Measurements from ENCODE around the gene TENM4. TPM values are rescaled to one million over a fixed set of nuclear protein-coding genes. Genes with fewer than 3 reads are reported as not detected.

TENM4 gene
- total and polyA plus RNA-seq, 2 of the 13 experiments (the other 11 are each of a cell fraction or from before 2014, with no cell fraction given): not detected

DNA sequence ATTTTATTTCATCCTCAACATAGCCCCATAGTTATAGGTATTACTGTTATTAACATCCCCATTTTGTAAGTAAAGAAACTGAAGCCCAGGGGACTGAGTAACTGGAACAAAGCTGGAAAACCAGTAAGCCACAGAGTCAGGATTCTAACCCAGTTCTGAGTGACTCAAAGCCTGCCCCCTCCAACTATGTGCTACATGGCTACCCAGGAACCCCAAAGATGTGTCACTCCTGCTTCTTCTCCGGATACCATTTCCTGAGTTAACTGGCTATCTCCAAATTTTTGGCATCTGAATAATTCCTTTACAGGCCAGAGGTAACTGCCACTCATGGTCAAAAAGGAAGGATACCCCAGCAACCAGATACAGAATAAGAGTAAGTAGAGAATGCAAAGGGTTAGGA lies 43.6 kb downstream of the TENM4 start:
- WGBS (ENCODE audit: low lambda C conversion rate): 0% methylated on average over 1 of the region's 1 CpG
- CTCF ChIA-PET (ENCODE audit: low intra/inter-chr PET ratio, low total read pairs): no interaction called here
- ATAC-seq (no peak), FAIRE-seq (no peak), DNase-seq (ENCODE audit: low spot score) (no peak)
- no peaks in the 10 kb centered on the region for H3K27me3 ChIP-seq (ENCODE audit: control insufficient read depth in 1 of 2, insufficient read depth in 2 of 2, low read length in 2 of 2)
- POLR2A ChIA-PET: no interaction called here
- no peaks in the 10 kb centered on the region for H3K36me3 ChIP-seq (replicated peaks in 1 of 2; ENCODE audit: control insufficient read depth in 1 of 2, insufficient read depth in 2 of 2, low read length in 2 of 2)
- intact Hi-C loops (cut with micrococcal nuclease; ENCODE audit: unreplicated experiment): no loop called here
- H3K4me2 ChIP-seq (ENCODE audit: low read depth, low read length): no peak overlapping the region
- BruUV-seq (replicated peaks): no TSS peak
- H2AFZ ChIP-seq (ENCODE audit: low read length): no peak overlapping the region
- no peak overlapping the region for H3K27ac ChIP-seq (ENCODE audit: extremely low read length, insufficient read depth, low read length)
- H3K4me1 ChIP-seq (ENCODE audit: insufficient read depth, low read length): no peaks in the 10 kb centered on the region
- H3K9me3 ChIP-seq (ENCODE audit: low read length): no peaks in the 10 kb centered on the region
- TF ChIP-seq ZFAT (CRISPR knock-in tag; conservative IDR thresholded peaks at IDR 0.05): no peak
- no peak for TF ChIP-seq ZNF614 (CRISPR knock-in tag; IDR thresholded peaks at IDR 0.05; ENCODE audit: borderline replicate concordance)
- no peak for TF ChIP-seq HNF4A (CRISPR knock-in tag; IDR thresholded peaks at IDR 0.05)
- no peaks in the 10 kb centered on the region for H3K79me2 ChIP-seq (ENCODE audit: insufficient read depth, low read length)
- no peak overlapping the region for H3K9ac ChIP-seq (ENCODE audit: insufficient read depth, low read depth, low read length)
- in situ Hi-C loops (cut with HindIII; ENCODE audit: extremely low pct_ligation_motif_present, low pct_unique_long_range_greater_than_20kb): no loop called here
- H3K4me3 ChIP-seq (replicated peaks in 1 of 3; ENCODE audit: insufficient read depth in 1 of 3, low read depth in 2 of 3, low read length in 3 of 3): no peak overlapping the region
- H4K20me1 ChIP-seq (ENCODE audit: insufficient read depth, low read length): no peaks in the 10 kb centered on the region

DNA sequence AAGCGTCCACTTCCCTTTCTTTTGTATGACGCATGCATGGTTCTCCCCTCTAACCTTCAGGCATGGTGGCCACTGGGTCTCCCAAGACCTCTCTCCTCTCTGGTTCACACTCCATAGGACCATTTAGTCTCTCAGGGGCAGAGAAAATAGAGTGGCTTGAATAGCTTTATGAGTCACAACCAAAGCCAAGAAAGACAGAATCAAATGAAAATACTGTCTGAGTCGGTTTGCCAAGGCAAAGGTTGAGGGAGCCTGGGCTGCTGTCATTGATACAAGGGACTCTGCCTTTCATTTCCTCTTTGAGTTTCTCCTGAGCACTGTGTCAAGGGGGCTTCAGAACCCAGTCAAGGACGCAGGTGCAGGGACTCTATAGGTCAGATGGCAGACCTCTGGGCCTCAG lies 44.2 kb downstream of the TENM4 start:
- H3K9ac ChIP-seq (ENCODE audit: insufficient read depth, low read depth, low read length): no peak overlapping the region
- H3K36me3 ChIP-seq (replicated peaks in 1 of 2; ENCODE audit: control insufficient read depth in 1 of 2, insufficient read depth in 2 of 2, low read length in 2 of 2): no peaks in the 10 kb centered on the region
- no peak overlapping the region for H3K4me3 ChIP-seq (replicated peaks in 1 of 3; ENCODE audit: insufficient read depth in 1 of 3, low read depth in 2 of 3, low read length in 3 of 3)
- H3K4me2 ChIP-seq (ENCODE audit: low read depth, low read length): no peak overlapping the region
- ChIA-PET CTCF (ENCODE audit: low intra/inter-chr PET ratio, low total read pairs) (no interaction called here), POLR2A (no interaction called here)
- H3K27ac ChIP-seq (ENCODE audit: extremely low read length, insufficient read depth, low read length): no peak overlapping the region
- no peak for DNase-seq (ENCODE audit: low spot score)
- H4K20me1 ChIP-seq (ENCODE audit: insufficient read depth, low read length): no peaks in the 10 kb centered on the region
- WGBS (ENCODE audit: low lambda C conversion rate): 38% methylated on average over 4 of the region's 4 CpGs
- intact Hi-C loops (cut with micrococcal nuclease; ENCODE audit: unreplicated experiment) (no loop called here), in situ Hi-C loops (cut with HindIII; ENCODE audit: extremely low pct_ligation_motif_present, low pct_unique_long_range_greater_than_20kb) (no loop called here)
- BruUV-seq (replicated peaks): no TSS peak
- H3K27me3 ChIP-seq (ENCODE audit: control insufficient read depth in 1 of 2, insufficient read depth in 2 of 2, low read length in 2 of 2): no peaks in the 10 kb centered on the region
- H2AFZ ChIP-seq (ENCODE audit: low read length): no peak overlapping the region
- no peaks in the 10 kb centered on the region for H3K9me3 ChIP-seq (ENCODE audit: low read length)
- no peaks in the 10 kb centered on the region for H3K79me2 ChIP-seq (ENCODE audit: insufficient read depth, low read length)
- H3K4me1 ChIP-seq (ENCODE audit: insufficient read depth, low read length): no peaks in the 10 kb centered on the region
- FAIRE-seq: no peak
- no peak for ATAC-seq
- TF ChIP-seq ZNF34 (CRISPR knock-in tag; IDR thresholded peaks at IDR 0.05; ENCODE audit: borderline replicate concordance) (no peak), HNRNPL (IDR thresholded peaks at IDR 0.05; ENCODE audit: low read depth, low read length) (no peak), HNRNPLL (IDR thresholded peaks at IDR 0.05; ENCODE audit: low read depth, low read length, poor library complexity, severe bottlenecking) (no peak), EHMT2 (IDR thresholded peaks at IDR 0.05; ENCODE audit: borderline replicate concordance, low read depth, low read length) (no peak), ZMYM3 (CRISPR knock-in tag; IDR thresholded peaks at IDR 0.05) (no peak), RNF2 (conservative IDR thresholded peaks at IDR 0.05; ENCODE audit: low read depth) (no peak), ZNF619 (CRISPR knock-in tag; IDR thresholded peaks at IDR 0.05) (no peak), ZNF674 (CRISPR knock-in tag; IDR thresholded peaks at IDR 0.05; ENCODE audit: low read depth) (no peak), NFIC (IDR thresholded peaks at IDR 0.05; ENCODE audit: low read length) (no peak), ZNF703 (CRISPR knock-in tag; IDR thresholded peaks at IDR 0.05; ENCODE audit: borderline replicate concordance) (no peak)
- TF ChIP-seq, protein P1, sequence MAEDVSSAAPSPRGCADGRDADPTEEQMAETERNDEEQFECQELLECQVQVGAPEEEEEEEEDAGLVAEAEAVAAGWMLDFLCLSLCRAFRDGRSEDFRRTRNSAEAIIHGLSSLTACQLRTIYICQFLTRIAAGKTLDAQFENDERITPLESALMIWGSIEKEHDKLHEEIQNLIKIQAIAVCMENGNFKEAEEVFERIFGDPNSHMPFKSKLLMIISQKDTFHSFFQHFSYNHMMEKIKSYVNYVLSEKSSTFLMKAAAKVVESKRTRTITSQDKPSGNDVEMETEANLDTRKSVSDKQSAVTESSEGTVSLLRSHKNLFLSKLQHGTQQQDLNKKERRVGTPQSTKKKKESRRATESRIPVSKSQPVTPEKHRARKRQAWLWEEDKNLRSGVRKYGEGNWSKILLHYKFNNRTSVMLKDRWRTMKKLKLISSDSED (CRISPR knock-in tag; IDR thresholded peaks at IDR 0.05): no peak
- TF ChIP-seq, protein P2, sequence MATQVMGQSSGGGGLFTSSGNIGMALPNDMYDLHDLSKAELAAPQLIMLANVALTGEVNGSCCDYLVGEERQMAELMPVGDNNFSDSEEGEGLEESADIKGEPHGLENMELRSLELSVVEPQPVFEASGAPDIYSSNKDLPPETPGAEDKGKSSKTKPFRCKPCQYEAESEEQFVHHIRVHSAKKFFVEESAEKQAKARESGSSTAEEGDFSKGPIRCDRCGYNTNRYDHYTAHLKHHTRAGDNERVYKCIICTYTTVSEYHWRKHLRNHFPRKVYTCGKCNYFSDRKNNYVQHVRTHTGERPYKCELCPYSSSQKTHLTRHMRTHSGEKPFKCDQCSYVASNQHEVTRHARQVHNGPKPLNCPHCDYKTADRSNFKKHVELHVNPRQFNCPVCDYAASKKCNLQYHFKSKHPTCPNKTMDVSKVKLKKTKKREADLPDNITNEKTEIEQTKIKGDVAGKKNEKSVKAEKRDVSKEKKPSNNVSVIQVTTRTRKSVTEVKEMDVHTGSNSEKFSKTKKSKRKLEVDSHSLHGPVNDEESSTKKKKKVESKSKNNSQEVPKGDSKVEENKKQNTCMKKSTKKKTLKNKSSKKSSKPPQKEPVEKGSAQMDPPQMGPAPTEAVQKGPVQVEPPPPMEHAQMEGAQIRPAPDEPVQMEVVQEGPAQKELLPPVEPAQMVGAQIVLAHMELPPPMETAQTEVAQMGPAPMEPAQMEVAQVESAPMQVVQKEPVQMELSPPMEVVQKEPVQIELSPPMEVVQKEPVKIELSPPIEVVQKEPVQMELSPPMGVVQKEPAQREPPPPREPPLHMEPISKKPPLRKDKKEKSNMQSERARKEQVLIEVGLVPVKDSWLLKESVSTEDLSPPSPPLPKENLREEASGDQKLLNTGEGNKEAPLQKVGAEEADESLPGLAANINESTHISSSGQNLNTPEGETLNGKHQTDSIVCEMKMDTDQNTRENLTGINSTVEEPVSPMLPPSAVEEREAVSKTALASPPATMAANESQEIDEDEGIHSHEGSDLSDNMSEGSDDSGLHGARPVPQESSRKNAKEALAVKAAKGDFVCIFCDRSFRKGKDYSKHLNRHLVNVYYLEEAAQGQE (IDR thresholded peaks at IDR 0.05; ENCODE audit: borderline replicate concordance in 1 of 2, low read depth in 1 of 2, low read length in 2 of 2): no peak

Measured in HepG2 (cell line).